Activated CD8-positive, alpha-beta memory T cell treated with anti-CD3 and anti-CD28 coated beads, Interleukin-2, amount 50 U/mL, for 24 hours (primary cell): ENCODE measurements around the gene MRPL37.
"Not testable (repeated sequence)": the region's sequence is repeated elsewhere in the genome, so short reads cannot be mapped to it uniquely, and the experiment has no call there.

Experiments used
- DNase-seq: peaks from one replicate; pipeline ENCODE4 v3.0.0-alpha.2; 2020; ENCODE audit errors: extremely low read depth

Gene MRPL37

DNA sequence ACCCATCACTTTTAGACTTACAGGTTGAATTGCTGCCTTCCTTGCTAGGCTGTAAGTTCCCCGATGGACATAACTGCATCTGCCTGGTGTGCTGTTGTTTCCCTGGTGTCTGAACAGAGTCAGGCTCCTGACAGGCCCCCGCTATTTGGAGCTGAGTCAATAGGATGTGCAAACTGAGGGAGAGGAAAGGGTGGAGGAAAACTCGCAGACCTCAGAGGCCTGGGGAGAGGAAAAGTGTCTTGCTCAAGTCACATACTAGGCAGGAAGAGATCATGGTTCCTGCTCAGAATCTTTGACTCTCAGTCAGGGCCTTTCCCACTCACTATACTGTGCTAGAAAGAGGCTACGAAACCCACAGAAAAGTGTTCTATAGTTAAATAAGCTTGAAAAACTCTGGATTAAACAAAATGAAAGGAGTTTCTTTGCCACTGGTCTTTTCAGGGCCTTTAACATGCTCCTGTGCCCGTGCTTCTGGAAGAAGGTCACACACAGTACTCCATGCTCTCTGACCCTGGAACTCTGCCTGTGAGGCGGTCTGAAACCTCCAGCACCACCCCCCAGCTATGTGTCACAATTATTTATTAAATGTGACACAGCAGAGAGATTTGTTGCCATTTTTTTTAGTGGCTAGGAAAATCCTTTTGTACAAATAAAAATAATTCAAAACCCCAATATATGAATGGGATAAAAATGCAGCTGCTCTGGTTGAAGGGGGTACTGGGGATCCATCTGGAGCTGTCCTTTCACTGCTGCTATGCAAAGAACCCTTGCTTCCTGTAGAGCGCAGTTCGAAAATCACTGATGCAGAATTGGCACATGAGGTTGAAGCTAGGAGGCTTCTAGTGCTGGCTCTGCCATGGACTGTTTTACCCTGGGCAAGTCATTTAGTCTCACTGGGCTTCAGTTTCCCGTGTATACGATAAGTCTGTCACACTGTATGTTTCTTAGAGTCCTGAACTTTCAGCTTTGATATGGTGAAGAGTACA lies 27.1 kb upstream of the MRPL37 start:
- no peak for DNase-seq

DNA sequence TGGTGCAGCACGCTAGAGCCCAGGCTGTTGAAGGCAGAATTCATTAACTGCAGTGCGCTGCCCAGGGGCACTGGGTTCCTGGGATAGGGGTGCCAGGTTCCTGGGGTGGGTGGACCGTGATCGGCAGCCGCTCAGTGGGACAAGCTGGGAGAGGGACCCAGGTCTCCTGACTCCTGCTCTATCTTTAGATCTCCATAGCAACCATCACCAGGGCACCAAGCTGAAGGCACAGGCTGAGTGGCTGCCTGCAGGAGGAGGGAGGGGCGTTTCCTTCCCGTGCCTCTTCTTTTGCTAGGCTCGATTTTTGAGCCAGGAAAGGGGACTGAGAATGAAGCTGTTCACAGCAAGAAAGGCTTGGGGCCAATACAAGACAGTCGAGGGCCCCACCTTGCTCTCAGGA lies 26.3 kb upstream of the MRPL37 start:
- DNase-seq: no peak

DNA sequence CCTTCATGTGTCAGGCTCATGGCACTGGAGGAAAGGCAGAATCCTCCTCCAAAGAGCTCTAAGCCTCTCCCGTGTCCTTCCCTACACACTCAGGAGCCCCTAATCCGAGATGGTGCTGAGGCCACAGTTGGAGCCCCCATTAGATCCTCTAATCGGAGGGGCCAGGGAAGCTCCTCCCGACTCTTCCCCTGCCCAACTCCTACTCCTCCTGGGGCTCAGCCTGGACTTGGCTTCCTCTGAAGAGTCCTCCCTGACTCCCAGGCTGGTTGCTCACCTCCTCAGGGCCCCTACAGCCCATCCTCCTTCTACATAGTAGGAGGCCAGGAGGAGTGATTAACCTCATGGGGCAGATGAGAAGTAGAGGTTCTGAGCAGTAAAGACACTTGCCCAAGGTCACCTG lies 25.9 kb upstream of the MRPL37 start:
- DNase-seq: no peak

DNA sequence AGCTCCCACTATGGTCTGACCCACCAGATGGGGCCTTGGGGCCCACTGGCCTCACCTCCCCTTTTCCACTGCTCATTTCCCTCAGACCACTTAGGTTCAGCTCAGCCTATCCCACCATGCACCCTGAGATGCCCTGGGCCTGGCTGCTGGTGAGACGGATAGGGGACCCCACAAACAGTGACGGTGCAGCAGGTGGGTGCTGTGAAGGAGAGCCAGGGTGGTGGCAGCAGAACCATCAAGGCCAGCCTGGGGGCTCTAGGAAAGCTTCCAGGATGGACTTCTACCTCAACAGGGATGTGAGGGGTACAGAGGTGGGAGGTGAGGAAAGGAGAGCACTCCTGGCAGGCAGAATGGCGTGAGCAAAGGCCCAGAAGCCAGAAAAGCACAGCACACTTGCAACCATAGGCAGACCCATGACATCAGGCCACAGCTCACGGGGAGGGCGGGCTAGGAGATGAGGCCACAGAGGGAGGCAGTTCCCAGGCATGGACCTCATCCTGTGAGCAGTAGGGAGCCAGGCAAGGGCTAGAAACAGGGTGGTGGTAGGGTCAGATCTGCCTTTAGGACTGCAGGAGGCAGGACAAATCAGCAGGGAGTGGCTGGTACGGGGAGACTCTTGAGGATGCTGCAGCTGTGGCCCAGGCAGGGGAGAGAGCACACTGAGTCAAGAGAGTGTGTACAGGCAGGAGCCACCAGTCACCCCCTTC lies 23.2 kb upstream of the MRPL37 start:
- no peak for DNase-seq

DNA sequence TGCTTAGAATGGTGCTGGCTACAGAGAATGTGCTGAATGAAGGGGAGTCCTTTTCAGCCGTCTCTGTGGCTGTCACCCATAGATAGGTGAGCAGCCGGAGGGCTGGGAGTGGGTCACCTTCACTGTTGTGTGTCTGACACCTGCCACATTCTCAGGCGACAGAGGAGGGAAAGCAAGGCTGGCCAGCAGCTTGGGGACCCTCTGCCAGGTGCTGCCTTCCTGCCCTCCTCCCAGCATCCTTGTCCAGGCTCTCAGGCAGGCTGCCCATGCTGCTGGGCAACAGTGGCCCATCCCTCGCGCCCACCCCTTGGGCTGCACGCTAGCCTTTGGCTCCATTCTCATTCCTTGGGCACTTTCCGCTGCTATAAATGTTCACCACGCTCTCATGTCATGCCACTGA lies 22.2 kb upstream of the MRPL37 start:
- no peak for DNase-seq

DNA sequence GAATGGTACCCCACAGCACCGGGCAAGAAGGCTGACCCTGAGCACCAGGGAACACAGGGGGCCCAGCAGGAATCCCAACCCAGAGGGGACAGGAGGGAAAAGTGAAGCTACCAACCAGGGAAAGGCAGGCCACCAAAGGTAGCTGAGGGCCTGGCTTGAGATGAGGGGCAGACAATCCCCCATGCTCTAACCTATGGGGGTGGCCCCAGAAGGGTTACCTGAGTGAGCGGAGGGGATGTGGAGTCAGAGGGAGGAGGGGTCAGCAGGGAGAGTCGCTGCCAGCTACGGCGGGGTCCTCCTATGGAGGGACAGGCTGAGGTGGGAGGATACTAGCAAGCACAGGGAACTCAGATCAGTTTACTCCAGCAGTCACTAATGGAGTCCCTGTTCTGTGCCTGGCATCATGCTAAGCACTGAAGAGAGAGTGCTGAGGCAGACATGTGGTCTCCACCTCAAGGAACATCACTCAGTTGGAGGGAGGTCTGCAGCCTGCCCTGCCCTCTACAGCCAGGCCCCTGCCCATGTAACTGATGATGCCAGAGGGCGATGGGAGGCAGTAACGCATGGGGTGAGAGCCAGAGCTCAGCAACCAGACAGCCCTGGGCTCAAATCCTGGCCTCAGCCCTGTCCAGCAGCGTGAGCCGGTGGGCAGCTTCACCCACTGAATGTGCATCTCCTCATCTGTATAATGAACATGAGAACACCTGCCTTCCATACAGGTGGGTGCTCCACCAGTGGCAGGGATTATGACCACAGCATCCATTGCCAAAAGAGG lies 21.5 kb upstream of the MRPL37 start:
- DNase-seq: no peak

DNA sequence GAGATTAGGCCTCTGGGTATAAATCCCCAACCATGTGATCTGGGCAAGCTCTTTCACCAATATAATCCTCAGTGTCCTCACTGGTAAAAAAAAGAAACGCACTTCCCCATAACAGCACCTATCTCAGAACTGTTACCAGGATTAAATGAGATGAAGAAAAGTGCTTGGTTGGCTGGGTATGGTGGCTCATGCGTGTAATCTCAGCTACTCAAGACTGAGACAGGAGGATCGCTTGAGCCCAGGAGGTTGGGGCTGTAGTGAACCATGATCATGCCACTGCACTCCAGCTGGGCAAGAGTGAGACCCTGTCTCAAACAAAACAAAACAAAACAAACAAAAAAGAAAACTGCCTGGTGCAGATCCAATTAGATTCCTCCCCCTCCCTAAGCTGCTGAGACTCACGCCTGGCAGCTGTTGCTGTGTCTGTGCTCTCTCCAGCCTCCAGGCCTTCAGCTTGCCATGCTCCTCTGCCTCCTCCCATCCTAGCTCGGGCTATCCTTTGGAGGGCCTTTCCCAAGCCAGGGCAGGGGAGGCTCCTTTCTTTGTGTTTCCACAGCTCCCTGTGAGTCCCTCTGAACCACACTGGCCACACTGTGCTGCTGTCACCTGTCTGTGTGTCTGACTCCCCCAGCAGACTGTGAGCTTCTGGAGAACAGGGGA lies 19.1 kb upstream of the MRPL37 start:
- no peak for DNase-seq

DNA sequence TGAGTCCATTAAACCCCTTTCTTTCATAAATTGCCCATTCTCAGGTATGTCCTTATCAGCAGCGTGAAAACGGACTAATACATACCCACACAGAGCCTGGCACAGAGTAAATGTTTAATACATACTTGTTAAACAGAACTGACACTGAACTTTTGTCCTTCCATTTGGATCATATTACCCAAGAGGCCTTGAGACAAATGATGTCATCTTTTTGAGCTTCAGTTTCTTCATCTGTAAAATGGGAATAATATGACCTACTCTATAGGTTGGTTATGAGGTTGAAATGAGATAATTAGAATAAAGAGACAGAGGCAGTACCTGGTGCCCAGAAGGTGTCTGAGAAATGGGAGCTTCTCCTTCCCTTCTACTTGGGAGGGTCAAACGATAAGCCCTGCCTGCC lies 13.9 kb upstream of the MRPL37 start:
- no peak for DNase-seq

DNA sequence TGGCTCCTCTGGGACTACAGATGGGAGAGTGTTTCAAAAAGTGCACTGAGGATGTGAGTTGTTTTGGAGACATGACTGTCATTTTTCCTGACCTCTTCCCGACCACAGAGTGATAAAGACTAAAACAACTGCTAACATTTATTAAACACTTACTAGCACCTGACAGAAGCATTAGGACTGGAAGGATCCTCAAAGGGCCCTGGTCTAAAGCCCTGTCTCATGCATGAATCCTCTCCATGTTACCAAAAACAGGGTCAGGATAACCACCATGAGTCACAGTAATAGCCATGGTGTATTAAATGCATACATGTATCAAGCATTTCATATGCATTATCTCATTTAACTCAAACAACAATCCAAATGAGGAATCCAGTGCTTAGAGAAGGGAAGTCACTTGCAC lies 11.7 kb upstream of the MRPL37 start:
- no peak for DNase-seq

DNA sequence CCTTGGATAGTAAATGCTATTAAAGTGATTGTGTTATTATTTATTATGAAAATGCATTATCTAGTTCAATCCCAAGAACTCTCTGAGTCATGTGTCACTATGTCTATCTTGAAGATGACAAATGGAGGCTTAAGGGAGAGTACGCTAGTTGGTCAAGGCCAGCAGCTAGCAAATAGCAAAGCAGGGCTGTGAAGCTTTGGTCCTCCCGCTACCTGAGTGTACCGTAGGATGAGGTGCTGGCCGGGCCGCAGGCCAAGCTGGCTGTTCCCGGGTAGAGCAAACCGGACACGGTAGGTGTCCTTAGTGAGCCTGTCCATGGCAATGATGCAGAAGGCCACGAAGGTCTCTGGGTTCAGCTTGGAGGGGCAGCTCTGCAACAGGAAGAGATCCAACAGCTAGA lies 9.4 kb upstream of the MRPL37 start:
- no peak for DNase-seq

DNA sequence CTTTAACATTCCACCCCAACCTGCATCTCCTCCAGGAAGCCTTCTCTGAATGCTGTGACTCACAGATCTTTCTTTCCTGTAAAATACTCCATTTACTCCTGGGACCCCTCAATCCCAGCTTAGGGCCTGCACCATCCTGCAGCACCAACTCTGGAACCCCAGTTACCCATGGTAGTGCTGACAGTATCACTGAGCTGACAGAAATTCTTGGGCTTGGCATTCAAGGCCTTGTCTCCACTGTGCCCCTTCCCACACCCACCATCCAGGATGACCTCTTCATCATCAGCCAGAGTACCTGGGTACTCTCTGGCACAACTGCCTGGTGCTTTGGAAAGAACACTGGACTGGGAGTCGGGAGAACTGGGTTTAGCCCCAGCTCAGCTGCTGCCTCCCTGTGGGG lies 8.4 kb upstream of the MRPL37 start:
- no peak for DNase-seq

DNA sequence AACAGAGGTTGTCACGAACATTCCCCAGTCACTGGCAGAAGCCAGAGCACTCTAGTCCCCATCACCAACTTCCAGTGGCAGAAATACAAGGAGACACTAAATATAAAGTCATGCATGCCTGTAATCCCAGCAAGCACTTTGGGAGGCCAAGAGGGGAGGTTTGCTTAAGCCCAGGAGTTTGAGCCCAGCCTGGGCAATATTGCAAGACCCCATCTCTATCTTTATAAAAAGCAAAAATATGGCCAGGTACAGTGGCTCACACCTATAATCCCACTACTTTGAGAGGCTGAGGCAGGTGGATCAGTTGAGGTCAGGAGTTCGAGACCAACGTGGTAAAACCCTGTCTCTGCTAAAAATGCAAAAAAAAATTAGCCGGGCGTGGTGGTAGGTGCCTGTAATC lies 6.5 kb upstream of the MRPL37 start:
- no peak for DNase-seq

DNA sequence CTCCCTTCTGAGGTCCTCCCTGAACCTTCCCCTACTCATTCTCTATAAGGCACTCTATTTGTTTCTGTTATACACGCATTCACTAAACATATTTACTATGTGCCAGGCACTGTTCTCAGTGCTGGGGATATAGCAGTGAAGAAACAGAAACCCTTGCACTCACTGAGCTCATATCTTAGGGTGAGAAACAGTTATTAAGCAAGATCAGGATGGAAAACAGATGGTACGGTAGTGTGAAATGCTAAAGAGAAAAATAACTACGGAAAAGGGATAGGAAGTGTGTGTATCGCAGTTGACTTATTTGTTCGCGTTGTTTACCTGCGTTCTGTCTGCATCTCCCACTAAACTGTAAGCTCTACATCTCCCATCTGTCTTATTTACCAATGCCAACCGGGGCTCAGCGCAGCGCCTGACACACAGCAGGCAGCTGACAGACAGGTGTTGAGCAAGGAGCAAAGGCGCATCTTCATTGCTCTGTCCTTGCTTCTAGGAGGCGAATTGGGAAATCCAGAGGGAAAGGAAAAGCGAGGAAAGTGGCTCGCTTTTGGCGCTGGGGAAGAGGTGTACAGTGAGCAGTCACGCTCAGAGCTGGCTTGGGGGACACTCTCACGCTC lies 709 bp upstream of the MRPL37 start:
- no peak for DNase-seq

DNA sequence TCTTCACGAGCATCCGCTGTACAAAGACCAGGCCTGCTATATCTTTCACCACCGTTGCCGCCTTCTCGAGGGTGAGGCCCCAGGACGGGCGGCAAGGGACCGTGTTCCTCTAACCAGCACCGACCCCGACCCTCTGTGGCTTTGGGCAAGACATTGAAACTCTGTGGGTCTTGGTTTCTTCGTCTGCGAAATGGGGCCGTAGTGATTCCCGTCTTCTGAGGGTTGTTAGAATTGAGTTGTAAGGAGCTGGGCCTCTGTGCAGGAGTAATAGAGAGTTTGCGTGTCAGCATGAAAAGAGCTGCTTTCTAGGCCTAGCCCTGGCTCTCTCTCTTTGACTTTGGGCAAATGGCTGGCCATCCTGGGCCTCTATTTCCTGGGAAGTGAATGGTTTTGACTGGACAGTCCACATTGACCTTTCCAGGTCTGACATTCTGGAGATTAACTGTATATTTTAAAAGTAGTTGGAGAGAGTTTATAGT lies 591 bp downstream of the MRPL37 start:
- DNase-seq: no peak

DNA sequence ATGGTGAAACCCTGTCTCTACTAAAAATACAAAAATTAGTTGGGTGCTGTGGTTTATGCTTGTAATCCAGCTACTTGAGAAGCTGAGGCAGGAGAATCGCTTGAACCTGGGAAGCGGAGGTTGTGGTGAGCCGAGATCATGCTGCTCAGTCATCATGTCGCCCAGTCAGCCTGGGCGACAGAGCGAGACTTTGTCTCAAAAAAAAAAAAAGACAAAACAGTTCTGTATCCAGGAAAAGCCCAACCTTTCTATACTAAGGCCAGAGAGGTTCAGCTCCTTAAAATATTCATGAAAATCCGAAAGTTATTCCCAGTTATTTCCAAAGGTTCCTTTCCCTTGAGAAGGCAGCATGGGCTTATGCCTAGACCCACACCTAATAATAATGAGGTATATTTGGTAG lies 4.2 kb downstream of the MRPL37 start:
- no peak for DNase-seq

DNA sequence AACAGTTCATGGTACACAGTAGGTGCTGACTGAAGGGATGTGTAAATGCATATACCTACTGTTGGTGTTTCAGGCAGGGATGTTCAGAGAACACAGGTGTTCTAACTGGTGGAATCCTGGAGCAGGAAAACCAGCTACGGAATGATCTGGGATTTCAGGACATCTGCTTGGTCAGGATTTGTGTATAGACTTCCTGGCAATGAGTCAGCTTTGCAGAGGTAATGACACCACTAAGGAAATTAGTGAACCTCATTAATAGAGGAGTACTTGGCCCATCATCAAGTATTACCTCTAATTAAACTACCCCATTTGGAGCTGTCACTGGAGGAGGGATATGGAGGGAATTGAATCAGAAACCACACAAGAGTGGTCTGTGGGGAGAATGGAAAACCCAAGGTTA lies 7.3 kb downstream of the MRPL37 start:
- DNase-seq: no peak

DNA sequence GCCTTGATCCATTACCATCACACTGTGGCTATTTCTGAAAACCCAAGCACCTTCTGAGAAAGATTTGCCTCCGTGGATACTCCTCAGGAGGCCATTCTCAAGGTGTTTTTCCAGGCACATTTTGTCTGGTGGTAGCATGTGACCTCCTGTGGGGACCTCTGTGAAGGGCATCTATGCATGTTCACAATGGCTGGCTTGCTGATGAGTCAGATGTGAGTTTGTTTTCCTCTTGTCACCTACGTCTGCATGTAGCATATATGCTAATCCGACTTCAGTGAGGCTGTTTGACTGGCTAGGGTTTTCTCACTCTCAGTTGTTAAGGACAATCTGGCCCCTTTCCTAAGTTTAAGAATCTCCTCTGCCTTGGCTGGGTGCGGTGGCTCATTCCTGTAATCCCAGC lies 7.9 kb downstream of the MRPL37 start:
- not testable (repeated sequence) for DNase-seq

DNA sequence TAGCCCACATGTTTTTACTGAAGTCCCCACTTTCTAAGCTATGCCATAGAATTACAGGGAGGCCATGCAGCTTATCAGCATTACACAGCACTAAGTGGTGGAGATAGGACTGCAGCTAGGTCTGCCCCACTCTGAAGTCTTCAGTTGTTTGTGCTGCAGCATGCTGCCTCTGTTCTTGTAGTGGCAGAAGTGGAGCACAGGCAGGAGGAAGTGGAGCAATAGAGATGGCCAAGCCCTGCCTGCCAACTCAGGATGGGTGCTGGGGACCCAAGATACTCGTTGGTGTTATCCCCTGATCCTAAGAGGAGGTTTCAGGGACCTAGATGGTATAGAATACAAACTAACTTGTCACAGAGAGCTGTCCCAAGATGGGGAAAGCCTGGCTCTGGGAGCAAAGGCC lies 12.9 kb downstream of the MRPL37 start:
- DNase-seq: no peak

DNA sequence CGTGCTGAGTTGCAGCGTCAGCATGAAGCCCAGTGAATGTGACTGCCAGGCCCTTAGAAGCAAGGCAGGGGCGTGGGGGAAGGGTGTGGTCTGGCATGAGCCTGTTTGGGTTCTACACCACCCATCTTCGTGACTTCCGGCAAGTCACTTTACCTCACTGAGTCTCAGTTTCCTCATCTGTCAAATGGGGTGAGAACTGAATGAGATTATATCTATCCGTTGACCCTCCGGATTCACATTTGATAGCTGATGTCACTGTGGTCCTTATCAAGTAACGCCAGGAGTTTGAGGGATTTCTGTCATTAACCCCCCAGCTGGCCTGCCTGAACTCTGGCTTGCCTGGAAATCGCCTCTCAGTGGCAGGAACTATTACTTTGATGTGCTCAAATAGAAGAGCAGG lies 15.6 kb downstream of the MRPL37 start:
- no peak for DNase-seq

DNA sequence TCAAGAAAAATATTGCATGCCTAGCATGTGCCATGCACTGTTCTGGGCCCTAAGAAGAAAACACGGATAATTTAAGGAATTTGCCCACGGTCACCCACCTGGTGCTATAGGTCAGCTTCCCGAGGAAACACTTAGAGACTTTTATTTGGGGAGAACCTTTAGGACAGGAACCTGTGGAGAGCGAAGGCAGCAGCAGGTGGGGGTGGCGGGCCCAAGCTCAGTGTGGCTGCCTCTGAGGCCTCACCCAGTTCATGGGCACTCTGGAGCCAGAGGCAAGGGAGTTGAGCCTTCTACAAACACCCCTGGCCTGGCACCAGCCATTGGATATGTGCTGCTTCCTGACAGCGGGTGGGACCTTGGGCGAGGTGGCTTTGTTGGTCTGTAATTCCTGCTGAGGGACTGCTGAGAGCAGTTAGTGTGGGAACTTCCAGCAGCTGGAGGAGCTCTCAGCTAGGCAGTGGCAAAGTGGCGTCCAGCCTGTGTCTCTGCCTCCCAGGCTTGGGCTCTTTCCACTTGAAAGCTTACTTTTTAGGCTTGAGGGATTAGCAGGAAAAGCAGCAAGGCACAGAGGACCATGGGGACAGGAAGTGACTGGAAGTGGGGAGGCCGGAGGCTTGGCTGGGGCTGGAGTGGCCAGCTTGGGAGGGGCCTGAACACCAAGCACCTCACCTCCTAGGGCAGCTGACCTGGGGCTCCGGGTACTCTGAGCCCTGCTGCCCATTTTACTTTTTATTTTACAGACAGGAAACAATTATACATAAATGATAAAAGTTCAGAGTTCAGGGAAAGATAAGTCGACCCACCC lies 19.1 kb downstream of the MRPL37 start:
- no peak for DNase-seq

DNA sequence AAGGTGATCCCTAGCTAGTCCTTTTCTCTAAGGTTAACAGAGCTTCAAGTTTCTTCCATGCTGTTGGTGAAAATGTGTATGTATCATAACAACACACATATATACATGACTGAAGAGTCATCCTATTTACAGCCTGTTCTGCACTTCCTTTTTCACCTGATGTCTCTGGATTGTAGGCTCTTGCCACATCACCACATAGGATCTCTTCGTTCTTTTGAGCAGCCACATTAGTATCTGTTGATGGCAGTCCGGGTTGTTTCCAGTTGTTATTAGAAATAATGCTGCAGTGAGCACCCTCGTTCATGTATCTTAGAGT lies 19.7 kb downstream of the MRPL37 start:
- DNase-seq: no peak
